HUDEP-2 (cell line): ENCODE results near the gene BMPR2.
"Not testable (repeated sequence)": the region's sequence is repeated elsewhere in the genome, so short reads cannot be mapped to it uniquely, and the experiment has no call there.

Experiments used
- DNase-seq, 76 experiments: peaks; one replicate each; lab custom pipeline; 2025; ENCODE audit not compliant: unreplicated experiment in 76 of 76; lab: John Stamatoyannopoulos, UW

The BMPR2 gene

DNA sequence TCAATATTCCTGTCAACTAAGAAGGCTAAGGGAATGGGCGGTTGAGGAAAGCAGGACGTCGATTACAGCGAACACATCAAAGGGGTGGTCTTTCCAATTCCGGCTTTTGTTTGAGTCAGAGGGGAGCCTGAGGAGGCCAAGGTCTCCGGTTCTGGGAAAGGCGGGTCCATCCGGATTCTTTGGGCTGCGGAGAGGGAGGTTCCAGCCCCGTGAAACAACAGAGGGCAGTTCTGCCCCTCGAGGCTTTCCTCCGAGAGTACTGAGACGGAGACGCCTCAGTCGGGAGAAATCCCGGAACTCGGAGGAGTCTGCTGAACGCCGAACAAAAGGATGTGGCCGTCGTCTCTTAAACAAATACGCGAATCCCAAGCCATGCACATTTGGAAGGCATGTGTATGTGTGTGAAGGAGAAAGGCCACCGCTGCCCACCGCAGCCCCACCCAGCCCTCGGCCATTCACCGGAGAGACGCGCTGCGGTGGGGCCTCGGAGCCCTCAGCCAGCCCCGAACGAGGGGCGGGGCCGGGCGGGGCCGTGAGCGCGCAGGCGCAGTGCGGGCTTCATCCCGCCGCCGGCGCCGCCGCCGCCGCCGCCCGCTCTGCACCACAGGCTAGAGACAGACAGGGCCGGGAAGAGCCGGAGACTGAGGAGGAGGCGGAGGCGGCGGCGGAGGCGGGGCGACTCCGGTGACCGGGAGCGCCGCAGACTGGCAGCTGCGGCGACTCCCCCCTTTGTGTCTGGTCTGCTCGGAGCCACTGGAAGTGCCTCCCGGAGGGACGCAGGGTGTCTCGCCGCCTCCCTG lies at the start of gene BMPR2:
BMPR2 (plus strand) TSS at position 719 of the 800 bp plus-strand sequence. CDS start 1,148 bp downstream, outside the sequence.
- peak in 75 of 76 experiments; percentile 6 to 87 (median 75) for DNase-seq

DNA sequence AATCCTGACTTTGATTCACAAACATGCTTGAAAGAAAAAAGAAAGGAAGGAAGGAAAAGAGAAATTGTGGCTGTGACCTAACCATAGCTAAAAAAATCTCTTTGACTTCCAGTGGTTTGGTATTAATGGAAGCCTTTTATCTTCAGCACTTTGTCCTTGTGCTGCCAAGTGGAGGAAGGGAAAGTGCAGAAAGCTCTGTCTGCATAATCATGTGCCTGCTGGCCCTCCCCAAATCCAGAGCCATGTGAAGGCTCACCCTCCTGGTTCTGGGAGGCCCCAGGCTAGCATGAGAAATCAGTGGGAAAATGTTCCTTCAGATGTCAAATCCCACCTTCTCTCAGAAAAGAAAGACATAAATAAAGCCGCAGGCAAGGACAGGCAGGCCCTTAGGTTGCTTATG lies 48.3 kb upstream of the BMPR2 start:
- DNase-seq: no peak

DNA sequence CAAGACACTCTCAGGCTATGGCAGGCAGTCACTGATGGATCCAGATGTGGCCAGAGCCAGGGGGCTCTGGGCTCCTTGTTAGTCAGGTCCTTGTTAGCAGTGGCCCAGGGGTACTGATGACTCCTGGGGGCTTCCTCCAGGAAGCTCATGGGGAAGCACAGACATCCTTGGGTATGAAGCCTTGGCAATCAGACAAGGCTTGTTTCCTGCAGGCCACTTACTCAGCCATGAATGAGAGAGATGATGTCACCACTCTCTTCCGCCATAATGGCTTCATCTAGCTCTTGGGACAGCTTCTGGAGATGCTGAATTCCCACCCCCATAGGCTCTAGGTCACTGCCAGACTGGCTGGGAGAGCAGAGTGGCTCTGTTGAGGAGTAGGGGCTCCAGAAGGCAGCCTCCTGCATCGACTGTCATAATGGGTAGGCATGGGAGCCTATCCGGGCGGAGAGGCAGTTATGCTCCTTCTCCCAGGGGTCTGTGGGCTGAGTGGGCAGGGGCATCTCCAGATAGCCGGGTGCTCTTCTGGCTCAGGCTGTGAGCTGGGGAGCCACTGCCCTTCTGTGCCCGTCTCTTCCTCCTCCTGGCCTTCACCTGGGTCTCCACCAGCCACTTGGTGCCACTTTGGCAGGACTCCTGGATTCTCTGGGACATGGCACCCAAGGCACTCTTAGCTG lies 40.2 kb upstream of the BMPR2 start:
- no peak for DNase-seq

DNA sequence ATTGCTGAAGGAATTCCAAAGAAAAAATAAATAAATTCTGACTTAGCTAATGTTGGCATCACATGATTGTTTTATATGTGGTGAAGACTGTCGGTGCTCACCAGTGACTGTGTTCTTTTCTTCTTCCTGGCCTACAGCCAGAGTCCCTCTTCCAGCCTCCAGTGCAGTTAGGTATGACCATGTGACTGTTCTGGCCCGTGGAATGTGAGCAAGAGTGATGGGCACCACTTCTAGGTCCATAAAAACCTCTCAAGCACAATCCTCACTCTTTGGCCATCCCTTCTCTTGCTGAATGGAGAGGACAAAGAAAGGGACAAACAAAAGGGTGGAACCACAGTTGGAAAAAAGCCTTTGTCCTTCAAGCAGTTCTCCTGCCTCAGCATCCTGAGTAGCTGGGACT lies 39.0 kb upstream of the BMPR2 start:
- no peak for DNase-seq

DNA sequence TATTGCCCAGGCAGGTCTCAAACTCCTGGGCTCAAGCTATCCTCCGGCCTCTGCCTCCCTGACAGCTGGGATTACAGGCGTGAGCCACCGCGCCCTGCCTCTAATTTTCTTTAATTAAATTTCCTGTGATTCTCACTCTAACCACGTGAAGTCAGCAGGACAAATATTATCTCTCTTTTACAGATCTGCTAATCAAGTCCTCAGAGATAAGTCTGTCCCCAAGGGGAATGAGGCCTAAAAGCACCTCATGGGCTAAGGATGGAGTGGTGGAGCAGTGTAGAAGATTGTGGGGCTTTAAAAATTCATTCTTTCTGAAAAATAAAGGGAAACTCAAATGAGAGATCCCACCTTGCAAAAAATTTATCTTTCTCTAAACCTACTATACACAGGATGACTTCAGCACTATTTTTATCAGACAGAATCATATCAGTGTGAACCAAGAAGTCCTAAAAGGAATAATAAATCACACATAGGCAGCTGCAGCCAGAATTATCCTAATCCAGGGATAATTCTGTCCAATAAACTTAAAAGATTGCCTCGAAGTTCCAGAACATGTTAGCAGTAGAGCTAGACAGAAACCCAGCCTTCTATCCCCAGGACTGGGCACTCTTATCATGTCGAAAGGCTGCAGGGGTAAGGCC lies 38.3 kb upstream of the BMPR2 start:
- DNase-seq: peak in 7 of 76 experiments; percentile 3 to 26 (median 14)

DNA sequence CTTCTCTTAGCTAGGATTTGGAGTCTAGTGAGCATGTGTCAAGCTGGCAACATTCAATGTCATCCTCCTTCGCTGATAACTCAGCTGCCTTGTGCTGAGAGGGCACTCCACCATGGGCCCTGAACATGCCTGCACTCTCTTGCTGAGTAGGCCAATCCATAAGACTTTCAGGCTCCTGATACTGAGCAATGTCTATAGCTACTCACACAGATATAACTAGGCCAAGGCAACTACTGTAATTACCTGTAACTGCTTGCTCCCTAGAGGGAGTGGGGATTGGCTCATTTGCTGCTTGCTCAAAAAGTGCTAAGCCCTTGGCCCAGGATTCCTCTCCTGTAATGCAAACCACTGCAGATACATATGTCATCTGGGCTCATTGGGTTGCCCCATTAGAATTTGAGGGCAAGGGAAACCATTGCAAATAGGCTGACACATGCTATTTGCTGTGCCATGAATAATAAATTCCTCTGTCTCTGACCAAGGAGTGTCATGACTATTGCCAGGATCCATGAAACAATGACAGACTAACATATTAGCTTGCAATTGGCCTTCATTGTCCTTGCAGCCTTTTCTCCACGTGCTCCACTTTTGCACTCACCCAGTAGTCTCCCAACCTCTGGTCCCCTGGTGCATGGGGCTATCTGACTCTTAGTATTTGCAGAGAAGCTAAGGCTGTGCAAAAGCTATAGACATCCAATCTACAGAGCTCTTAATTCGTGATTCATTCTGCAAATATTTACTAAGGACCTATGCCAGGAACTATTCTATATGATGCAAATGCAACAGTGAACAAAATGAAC lies 36.9 kb upstream of the BMPR2 start:
- DNase-seq: no peak

DNA sequence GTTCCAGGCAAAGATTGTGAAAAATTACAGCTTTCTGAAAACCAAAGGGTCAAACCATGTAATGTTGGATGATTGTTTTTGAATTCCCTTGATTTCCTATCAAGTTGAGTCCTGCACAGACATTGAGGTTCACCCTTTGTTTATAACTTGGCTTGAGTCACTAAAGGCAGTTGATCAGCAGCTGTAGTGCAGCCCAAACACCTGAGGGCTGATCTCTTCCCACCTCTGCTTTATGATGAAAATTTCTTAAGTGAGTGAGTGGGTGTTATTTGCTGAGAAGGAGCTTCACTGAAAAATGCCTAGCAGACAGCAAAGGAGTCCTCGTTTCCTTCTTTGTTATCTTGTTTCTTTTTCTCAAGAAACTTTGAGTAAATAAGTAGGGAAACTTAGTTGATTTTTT lies 31.9 kb upstream of the BMPR2 start:
- DNase-seq: no peak

DNA sequence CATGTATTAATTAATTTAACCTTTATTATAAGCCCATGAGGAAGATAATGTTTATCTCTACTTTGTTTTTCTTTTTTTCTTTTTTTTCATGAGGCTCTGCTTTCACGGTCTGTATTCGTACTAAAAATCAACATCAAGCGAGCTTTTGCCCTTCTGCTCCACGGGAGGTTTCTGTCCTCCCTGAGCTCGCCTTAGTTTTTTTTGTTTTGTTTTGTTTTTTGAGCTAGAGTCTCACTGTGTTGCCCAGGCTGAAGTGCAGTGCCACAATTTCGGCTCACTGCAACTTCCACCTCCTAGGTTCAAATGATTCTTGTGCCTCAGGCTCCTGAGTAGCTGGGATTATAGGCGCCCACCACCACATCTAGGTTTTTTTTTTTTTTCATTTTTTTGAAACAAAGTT lies 29.9 kb upstream of the BMPR2 start:
- no peak for DNase-seq

DNA sequence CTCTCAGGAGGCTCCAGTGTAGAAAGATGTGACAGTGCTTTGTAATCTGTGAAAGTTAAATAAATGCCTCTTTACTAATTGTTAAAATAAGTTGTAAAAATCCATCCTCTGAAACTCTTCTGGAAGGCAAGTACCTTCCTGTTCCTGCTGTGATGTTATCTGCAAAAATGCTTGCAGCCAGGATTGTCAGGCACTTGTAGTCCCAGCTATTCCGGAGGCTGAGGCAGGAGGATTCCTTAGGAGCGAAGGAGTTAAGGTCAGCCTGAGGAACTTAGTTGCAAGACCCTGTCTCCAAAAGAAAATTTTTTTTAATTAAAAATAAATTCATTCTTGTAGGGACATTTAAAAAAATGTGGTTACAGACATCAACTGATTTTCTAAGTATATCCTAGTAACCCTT lies 22.7 kb upstream of the BMPR2 start:
- DNase-seq: no peak

DNA sequence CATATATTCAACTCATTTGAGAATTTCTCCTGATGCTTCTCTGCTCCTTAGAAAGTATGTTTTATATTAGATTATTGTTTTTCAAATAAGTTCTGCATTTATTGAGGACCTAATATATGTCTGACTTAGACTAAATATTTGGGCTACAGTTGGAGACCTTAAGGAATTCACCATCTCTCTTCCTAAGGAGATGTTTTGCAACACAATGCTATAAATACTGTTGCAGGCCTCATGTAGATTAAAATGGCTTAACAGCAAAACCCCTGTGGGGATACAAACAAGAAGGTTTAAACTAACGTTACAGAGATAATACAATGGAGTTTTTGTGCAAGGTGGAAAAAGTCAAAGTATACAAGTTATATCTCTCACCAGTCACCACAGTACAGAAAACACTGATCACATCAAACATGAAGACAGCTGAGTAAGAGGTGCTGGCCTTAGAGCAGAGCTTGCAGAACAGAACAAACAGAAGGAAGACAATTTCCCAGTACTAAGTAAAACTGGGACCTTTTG lies 20.1 kb upstream of the BMPR2 start:
- DNase-seq: no peak

DNA sequence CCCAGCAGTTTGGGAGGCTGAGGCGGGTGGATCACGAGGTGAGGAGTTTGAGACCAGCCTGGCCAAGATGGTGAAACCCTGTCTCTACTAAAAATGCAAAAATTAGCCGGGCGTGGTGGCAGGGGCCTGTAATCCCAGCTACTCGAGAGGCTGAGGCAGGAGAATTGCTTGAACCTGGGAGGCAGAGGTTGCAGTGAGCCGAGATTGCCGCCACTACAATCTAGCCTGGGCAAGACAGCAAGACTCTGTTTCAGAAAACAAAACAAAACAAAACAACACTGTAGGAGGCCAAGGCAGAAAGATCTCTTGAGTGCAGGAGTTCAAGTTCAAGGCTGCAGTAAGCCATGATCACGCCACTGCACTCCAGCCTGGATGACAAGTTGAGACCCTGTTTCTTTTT lies 17.2 kb upstream of the BMPR2 start:
- DNase-seq: not testable (repeated sequence)

DNA sequence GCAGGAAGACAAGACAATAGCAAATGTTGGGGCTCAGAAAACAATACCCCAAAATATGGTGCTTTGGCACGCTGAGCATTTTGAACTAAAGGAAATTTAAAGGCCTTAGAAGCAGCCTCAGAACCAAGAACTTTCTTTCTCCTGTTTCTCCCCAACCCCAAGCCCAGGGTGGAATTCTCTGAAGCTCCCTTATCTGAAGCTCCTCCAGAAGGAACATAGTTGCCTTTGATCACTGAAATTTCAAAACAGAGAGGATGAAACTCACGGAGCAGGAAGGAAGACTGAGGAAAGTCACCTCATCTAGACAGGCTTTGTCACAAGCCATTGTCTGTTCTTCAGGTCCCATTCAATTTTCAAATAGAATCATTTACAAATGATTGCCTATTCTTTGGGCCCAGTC lies 15.5 kb upstream of the BMPR2 start:
- no peak for DNase-seq

DNA sequence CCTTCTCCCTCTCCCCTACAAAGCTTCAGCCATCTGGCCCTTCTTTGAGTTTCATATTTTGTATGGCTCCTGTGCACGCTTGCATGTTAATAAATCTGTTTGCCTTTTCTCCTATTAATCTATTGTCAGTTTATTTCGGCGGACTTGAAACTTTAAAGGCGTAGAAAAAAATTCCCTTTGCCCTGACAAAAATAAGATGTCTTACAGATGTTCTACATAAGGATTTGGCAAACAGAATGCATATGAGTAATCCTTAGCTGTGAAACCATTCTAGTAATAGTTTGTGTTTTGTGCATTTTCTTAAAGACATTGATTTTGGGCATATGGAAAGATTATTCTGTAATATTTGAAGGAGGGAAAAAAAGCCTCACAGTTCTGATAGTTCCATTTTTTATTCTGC lies 15.0 kb upstream of the BMPR2 start:
- DNase-seq: no peak

DNA sequence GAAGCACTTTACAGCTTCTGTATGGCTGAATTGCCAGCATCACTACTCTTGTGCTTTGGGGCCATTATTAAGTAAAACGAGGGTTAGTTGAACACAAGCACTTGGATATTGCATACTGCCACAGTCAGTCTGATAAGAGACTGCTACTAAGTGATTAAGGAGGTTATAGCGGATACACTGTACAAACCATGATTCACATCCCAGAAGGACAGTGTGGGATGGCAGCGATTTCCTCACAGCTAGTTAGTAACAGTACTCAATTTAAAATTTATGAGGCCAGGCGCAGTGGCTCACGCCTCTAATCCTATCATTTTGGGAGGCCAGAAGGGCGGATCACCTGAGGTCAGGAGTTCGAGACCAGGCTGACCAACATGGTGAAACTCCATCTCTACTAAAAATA lies 2.6 kb upstream of the BMPR2 start:
- no peak for DNase-seq

DNA sequence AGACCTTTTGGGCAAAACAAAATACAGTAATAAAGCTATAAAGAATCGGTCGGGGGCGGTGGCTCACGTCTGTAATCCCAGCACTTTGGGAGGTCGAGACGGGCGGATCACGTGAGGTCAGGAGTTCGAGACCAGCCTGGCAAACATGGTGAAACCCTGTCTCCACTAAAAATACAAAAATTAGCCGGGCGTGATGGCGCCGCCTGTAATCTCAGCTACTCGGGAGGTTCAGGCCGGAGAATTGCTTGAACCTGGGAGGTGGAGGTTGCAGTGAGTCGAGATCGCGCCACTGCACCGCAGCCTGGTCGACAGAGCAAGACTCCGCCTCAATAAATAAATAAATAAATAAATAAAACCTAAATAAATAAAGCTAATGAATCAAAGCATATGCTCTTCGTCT lies 1.7 kb upstream of the BMPR2 start:
- not testable (repeated sequence) for DNase-seq

DNA sequence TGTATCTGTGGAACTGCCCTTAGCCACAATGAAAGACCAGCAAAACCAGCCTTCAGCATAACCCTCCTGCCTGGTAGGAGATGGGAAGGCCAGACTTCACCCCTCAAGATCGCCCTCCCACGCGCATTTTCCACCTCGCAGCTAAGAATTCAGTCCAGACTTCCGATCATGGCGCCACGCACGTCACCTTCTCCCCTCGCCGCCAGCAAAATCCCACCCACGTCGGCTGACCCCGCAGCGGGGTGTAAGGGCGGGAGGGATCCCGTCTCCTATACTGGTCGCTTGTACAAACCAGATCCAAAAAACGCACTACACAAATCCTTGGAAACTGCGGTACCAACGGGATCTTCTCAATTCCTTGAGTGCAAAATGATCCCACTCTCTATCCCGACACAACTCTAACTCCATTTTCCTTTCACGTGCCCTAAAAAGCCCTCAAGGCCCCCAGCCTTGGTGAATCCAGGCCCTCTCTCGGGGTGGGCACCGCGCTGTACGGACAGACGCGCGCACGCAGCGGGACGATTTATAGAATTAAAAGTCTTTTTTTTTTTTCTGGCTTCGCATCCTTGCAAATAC lies 1.0 kb upstream of the BMPR2 start:
- peak in 23 of 76 experiments; percentile 5 to 35 (median 16) for DNase-seq

DNA sequence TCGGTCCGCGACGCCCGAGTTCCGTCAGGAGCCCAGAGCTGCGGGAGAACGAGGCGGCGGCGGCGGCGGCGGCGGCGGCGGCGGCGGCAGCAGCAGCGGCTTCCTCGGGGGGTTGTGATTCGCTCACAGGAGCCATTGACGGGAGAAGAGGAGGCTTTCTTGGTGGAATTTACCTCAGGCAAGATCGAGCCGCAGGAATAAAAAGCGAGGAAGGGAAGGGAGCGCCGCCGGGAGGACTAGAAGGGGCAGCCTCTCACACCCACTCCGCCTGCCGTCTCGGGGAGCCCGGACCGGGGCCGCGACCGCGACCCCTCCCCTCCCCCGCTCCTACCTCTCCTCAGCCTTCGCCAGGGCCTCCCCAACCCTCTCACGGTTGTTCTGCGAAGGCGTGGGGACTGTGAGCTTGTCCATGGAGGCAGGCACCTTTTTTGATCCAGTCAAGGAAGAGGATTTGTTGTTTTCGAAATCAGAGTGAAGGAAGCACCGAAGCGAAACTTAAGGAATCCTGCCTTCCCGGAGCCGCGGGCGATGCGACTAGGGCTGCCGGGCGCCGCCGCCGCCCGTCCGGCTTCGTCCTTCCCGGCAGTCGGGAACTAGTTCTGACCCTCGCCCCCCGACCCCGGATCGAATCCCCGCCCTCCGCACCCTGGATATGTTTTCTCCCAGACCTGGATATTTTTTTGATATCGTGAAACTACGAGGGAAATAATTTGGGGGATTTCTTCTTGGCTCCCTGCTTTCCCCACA lies 506 bp downstream of the BMPR2 start:
- peak in 16 of 76 experiments; percentile 11 to 56 (median 32) for DNase-seq

DNA sequence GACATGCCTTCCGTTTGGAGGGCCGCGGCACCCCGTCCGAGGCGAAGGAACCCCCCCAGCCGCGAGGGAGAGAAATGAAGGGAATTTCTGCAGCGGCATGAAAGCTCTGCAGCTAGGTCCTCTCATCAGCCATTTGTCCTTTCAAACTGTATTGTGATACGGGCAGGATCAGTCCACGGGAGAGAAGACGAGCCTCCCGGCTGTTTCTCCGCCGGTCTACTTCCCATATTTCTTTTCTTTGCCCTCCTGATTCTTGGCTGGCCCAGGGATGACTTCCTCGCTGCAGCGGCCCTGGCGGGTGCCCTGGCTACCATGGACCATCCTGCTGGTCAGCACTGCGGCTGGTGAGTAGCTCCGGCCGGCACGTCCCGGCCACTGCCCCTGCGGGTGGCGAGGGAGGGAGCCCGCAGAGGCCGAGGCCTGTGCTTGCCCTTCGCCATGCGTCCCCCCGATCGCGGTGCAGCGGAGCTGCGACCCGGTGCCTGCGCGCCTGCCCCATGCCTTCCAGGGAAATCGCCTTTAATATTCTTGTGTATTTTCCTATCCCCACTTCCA lies 1.2 kb downstream of the BMPR2 start:
- DNase-seq: peak in 21 of 76 experiments; percentile 6 to 46 (median 19)

DNA sequence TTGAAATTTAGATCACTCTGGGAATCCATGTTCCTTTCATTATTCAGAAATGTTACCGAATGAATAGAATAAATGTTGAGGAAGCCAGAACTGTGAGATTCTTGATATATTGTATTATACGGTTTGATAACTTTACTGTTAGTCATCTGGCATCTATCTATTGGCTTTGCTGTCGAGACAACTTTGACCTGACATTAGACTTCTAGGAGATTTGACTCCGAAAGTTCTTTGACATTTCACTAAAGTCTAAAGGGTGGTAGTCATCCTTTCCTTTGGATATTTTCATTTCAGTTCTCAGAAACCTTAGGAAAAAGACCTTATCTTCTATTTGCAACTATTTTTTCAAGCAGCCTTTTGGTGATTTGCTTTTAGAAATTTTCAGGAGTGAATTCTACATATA lies 1.9 kb downstream of the BMPR2 start:
- DNase-seq: peak in 2 of 76 experiments; percentile 12 to 13
